GM21723 (cell line): Measurements from ENCODE around the gene ARMCX4.
"Not testable (repeated sequence)": the region's sequence is repeated elsewhere in the genome, so short reads cannot be mapped to it uniquely, and the experiment has no call there.

ENCODE experiments used
- ATAC-seq: cut with Tn5 transposase; IDR thresholded peaks from one replicate; pipeline ENCODE4 v1.9.1; 2021; ENCODE audit warnings: mild to moderate bottlenecking, moderate library complexity; ENCODE audit not compliant: unreplicated experiment

The ARMCX4 gene

DNA sequence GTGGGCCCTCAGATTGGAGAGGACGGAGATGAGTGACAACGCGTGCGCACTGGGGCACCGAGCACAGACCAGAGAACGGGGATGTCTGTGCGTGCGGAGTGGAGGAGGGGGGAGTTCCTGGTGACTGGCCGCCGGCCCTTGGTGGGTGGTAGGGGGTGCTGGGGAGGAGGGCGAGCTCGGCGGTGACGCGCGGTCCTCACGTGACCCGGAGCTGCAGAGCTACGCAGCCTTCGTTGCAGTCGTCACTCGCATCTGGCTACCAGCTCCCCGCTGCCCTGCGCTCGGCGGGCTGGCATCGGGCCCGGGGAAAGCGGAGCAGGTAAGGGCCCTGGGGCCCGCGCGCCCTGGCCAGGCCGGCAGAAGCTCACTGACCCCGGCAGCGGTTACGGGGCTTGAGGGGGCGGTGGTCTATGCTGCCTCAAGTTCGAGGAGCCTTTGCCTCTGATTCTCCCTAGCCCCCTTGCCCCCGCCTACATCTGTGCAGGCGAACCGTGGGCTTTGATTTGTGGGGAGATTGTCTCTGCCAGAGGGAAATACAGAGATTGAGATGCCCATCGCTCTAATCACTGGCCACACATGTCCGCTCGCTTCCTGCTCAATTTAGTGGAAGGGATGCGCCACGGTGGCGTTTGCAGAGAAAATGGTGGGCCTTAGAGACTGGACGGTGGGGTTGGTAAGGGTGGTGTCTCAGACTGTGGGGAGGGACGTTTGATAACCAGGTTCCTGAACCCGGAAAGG lies at the start of gene ARMCX4:
Gene ARMCX4, plus strand, starts transcription at position 245 of the 738 bp plus-strand sequence. CDS start 3,134 bp downstream, outside the sequence.
- ATAC-seq = no peak

- no peak for ATAC-seq
These were observed 43.2 kb upstream of the ARMCX4 start for GRCh38 chrX:101442085-101442484.

DNA sequence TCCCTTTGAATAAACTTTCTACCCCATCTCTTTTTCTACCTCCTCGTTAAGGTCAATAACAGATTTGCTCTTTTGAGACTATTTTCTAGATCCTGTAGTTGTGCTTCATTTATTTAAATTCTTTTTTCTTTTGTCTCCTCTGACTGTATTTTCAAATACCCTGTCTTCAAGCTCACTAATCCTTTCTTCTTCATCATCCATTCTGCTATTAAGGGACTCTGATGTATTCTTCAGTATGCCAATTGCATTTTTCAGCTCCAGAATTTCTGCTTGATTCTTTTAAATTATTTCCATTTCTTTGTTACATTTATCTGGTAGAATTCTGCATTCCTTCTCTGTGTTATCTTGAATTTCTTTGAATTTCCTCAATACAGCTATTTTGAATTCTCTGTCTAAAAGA lies 36.0 kb upstream of the ARMCX4 start:
- ATAC-seq = no peak

GRCh38 chrX:101450085-101450484 lies 35.2 kb upstream of the ARMCX4 start:
- ATAC-seq = no peak

GRCh38 chrX:101450961-101451360 lies 34.3 kb upstream of the ARMCX4 start:
- no peak for ATAC-seq

DNA sequence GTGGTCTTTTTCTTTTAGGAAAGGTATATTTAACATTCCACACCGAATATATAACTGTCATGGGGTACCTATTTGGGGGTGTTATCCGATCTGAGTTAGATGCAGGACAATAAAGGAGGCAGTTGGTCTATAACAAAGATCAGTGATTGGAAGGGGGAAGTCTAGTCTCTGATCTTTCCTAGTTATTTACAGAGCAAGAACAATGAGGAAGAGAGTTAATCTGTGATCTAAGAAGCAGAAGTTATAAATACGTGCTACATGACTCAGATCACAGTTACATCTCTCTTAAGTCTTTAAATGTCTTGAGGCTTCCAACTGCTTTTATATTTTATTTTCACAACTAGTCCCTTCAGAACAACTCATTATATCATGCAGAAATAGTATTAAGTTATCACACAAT lies 33.2 kb upstream of the ARMCX4 start:
- ATAC-seq = no peak

DNA sequence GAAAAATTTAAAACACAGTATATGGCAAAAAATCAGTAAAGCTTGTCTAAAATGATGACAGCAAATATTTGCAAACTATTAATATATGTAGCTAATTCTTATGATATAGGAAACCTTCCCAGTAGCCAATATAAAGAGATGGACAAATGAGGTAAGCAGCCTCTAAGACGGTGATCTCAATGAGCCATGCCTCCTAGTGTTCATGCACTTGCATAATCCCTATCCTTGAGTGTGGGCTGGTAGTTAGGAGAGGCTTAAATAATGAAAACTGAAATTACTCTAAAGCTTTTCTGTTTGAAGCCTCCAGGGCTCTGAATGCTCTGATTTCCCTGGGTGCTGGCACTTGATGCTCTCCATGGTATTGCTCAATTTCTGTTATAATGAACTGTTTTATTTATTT lies 24.6 kb upstream of the ARMCX4 start:
- ATAC-seq = no peak

DNA sequence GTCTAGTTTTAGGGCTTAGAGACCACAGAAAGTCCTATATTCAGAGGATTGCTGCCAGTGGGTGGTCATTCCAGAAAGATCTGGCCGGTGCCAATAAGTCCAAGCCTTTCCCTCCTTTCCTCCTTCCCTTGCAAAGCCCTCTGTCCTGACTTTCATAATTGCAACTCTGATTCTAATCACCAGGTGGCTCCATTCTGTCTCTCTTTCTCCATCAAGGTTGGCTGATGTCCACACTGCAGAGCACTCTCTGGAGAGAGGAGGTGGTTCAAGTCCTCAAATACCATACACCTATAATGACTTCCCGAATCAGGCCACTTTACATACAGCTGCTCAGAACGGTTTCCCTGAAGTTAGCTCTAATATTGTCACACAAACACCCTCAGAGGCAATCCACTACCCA lies 22.4 kb upstream of the ARMCX4 start:
- no peak for ATAC-seq

GRCh38 chrX:101478366-101478765 lies 6.9 kb upstream of the ARMCX4 start:
- no peak for ATAC-seq

DNA sequence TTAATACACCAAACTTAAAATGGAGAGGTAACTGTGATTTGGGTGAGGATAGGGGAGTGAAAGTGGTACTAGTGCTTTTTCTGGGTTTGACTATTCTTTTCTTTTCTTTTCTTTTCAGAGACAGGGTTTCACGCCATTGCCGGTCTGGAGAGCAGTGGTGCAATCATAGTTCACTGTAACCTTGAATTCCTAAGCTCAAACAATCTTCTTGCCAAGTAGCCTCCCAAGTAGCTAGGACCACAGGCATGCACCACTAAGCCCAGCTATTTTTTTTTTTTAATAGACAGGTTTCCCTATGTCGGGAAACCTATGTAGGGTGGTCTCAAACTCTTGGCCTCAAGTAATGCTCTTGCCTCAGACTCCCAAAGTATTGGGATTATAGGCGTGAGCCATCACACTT lies 3.0 kb upstream of the ARMCX4 start:
- ATAC-seq = no peak

DNA sequence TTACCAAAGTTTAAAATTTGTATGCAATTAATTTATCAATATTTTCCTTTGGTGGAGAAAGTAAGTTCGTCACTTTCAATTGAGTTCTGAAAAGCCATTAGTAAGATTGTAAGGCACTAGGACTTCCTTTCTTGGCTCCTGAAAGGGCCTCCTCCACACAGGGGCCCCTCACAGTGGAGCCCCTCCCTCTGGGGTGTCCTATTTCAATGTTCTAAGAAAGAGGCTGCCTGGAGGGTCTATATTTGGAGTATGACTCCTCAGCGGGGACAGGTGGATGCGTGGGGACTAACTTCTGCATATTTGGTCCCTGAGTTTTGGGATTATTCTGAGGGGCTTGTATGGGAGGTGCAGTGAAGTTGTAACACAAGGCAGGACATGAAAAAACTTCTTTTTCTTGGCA lies 1.6 kb upstream of the ARMCX4 start:
- no peak for ATAC-seq

DNA sequence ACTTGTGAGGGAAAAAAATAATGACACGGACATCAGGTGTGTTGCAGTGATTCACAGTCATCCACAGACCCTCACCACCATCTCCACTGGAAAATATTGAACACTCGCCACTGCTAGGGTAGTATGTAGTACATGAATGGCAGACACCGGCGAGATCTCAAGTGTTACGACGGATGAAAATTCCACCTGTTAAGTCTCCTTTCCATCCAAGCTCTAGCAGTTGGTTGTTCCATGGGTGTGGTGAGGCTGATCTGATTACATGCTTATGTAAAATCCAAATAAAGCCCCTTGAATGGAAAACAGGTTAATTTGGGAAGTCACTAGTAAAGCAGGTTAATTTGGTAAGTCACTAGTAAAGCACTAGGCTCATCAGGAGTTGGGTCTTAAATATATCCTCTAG lies 1.1 kb upstream of the ARMCX4 start:
- no peak for ATAC-seq

GRCh38 chrX:101488796-101489195 lies 3.5 kb downstream of the ARMCX4 start:
- no peak for ATAC-seq

- ATAC-seq = no peak
These were observed 6.7 kb downstream of the ARMCX4 start for GRCh38 chrX:101491943-101492342.

DNA sequence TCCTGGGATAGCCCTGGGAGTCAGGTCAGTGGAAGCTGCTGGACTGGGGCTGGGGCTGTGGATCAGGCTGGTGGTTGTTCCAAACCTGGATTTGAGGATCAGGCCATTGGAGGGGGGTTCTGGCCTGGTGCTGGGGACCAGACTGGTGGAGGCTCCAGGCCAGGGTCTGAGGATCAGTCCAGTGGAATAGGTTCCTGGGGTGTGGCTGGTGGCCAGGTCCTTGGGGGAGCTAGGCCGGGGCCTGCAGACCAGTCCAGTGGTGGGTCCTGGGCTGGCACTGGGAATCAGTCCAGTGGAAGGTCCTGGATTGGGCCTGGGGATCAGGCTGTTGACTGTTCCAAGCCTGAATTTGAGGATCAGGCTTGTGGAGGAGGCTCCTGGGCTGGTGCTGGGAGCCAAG lies 8.0 kb downstream of the ARMCX4 start:
- no peak for ATAC-seq

GRCh38 chrX:101502929-101503328 lies 17.7 kb downstream of the ARMCX4 start:
- not testable (repeated sequence) for ATAC-seq

- no peak for ATAC-seq
These were observed 22.1 kb downstream of the ARMCX4 start for GRCh38 chrX:101507372-101507771.

GRCh38 chrX:101507986-101508385 lies 22.7 kb downstream of the ARMCX4 start:
- no peak for ATAC-seq

DNA sequence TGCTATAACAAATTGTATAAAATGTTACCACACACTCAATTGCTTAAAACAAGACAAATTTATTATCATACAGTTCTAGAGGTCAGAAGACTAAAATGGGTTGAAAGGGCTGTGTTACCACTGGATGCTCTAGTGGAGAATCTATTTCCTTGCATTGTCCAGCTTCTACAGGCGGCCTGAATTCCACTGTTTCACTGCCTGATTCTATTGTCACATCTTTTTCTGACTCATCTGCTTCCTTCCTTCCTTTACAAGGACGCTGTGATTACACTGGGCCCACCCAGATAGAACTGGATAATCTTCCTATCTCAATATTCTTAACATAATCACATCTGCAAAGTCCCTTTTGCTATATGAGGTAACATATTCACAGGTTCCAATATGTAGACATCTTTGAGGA lies 45.7 kb downstream of the ARMCX4 start:
- ATAC-seq = no peak
